Keratinocyte (primary cell): Measurements from ENCODE around the gene MZB1. TPM values are rescaled to one million over a fixed set of nuclear protein-coding genes. Genes with fewer than 3 reads are reported as not detected.

Experiments
- DNase-seq: peaks from one replicate; pipeline ENCODE4 v3.0.0-alpha.2; 2011; ENCODE audit warnings: low read depth, missing footprints, low spot score
- FAIRE-seq: peaks from 2 replicates; lab custom pipeline; 2011; peaks lifted over from hg19 to GRCh38; lab: Jason Lieb, UNC
- H2AFZ ChIP-seq: 2 replicates; pipeline ENCODE4 v1.6.0; 2012; ENCODE audit warnings: low read length, control low read depth, inconsistent platforms; ENCODE audit not compliant: control insufficient read depth
- H3K27ac ChIP-seq: 2 replicates; pipeline ENCODE4 v1.5.1; 2011; ENCODE audit warnings: low read length; ENCODE audit not compliant: control insufficient read depth, insufficient read depth
- H3K27me3 ChIP-seq: 3 replicates; pipeline ENCODE4 v1.6.0; 2011; ENCODE audit warnings: low read length; ENCODE audit not compliant: control insufficient read depth, insufficient read depth; ENCODE audit errors: extremely low read depth
- H3K36me3 ChIP-seq, 2 experiments: 2 replicates in 1 of 2; 3 replicates in 1 of 2; pipeline ENCODE4 v1.5.1; 2011; ENCODE audit warnings: low read length in 2 of 2, mild to moderate bottlenecking in 1 of 2; ENCODE audit not compliant: control insufficient read depth in 2 of 2, insufficient read depth in 2 of 2; ENCODE audit errors: extremely low read depth in 1 of 2
- H3K4me1 ChIP-seq: 3 replicates; pipeline ENCODE4 v1.5.1; 2011; ENCODE audit warnings: low read length; ENCODE audit not compliant: control insufficient read depth, insufficient read depth; ENCODE audit errors: extremely low read depth
- H3K4me2 ChIP-seq: 3 replicates; pipeline ENCODE4 v1.6.0; 2011; ENCODE audit warnings: low read depth, low read length; ENCODE audit not compliant: control insufficient read depth, insufficient read depth; ENCODE audit errors: extremely low read depth
- H3K4me3 ChIP-seq, 3 experiments: fragments of 200-600 bp in 1 of 3; sonication (generic) in 1 of 3; 2 replicates in 2 of 3; 3 replicates in 1 of 3; pipeline ENCODE4 v1.5.1; 2011 to 2016; ENCODE audit warnings: low read length in 3 of 3, mild to moderate bottlenecking in 3 of 3, control low read depth in 2 of 3, inconsistent platforms in 1 of 3, low read depth in 1 of 3, mixed read lengths in 1 of 3, mixed run types in 1 of 3, moderate library complexity in 1 of 3; ENCODE audit not compliant: control insufficient read depth in 2 of 3, insufficient read depth in 2 of 3; ENCODE audit errors: extremely low read depth in 1 of 3
- H3K79me2 ChIP-seq: 2 replicates; pipeline ENCODE4 v1.6.0; 2012; ENCODE audit warnings: low read length; ENCODE audit not compliant: control insufficient read depth, insufficient read depth
- H3K9ac ChIP-seq: 3 replicates; pipeline ENCODE4 v1.6.0; 2011; ENCODE audit warnings: low read length; ENCODE audit not compliant: control insufficient read depth, insufficient read depth; ENCODE audit errors: extremely low read depth
- H3K9me1 ChIP-seq: 3 replicates; pipeline ENCODE4 v1.6.0; 2011; ENCODE audit warnings: low read length; ENCODE audit not compliant: control insufficient read depth, insufficient read depth; ENCODE audit errors: extremely low read depth
- H3K9me3 ChIP-seq: 2 replicates; pipeline ENCODE4 v1.5.1; 2012; ENCODE audit warnings: low read depth, low read length; ENCODE audit not compliant: control insufficient read depth
- H4K20me1 ChIP-seq: 3 replicates; pipeline ENCODE4 v1.6.0; 2011; ENCODE audit warnings: low read length; ENCODE audit not compliant: control insufficient read depth, insufficient read depth; ENCODE audit errors: extremely low read depth
- CTCF ChIP-seq, 3 experiments: IDR thresholded peaks in 1 of 3; conservative IDR thresholded peaks in 1 of 3; optimal IDR thresholded peaks in 1 of 3; 2 replicates in 2 of 3; 3 replicates in 1 of 3; pipeline versions ENCODE3 to v1.5.1; 2011; ENCODE audit warnings: low read length in 3 of 3, mild to moderate bottlenecking in 3 of 3, moderate library complexity in 2 of 3, control low read depth in 1 of 3, inconsistent platforms in 1 of 3; ENCODE audit not compliant: insufficient read depth in 2 of 3; ENCODE audit errors: extremely low read depth in 1 of 3
- EZH2 ChIP-seq: IDR thresholded peaks from one replicate; pipeline ENCODE4 v1.6.1; 2012; ENCODE audit warnings: inconsistent platforms, mild to moderate bottlenecking, low read length, moderate library complexity
- dilution Hi-C: fragments of 300-500 bp; cut with MboI; formaldehyde crosslinking; loops from one replicate; pipeline ENCODE4 v1.7.0; 2020; ENCODE audit warnings: low sequenced_read_pairs; ENCODE audit not compliant: extremely low pct_ligation_motif_present
- polyA plus RNA-seq, 5 experiments: library from polyadenylated mRNA; depleted of rRNA in 3 of 5; stranded (reverse) in 3 of 5; stranded (forward) in 1 of 5; unstranded in 1 of 5; fragments of >200 nt; gene quantifications; 1 replicate in 1 of 5; 2 replicates in 3 of 5; 3 replicates in 1 of 5; pipeline versions ENCODE4 v1.2.1 to v1.2.3, GENCODE V29; 2011 to 2012; ENCODE audit warnings: missing spikeins in 2 of 5, low read depth in 1 of 5, low replicate concordance in 1 of 5

The MZB1 gene
- polyA plus RNA-seq, 1 donor (not counting 4 experiments of a cell fraction or from before 2014, with no cell fraction given): not detected

- H3K4me1 ChIP-seq: peaks cover 15% of the 10 kb centered on the region
- no peaks in the 10 kb centered on the region for H3K27me3 ChIP-seq
- H4K20me1 ChIP-seq: no peaks in the 10 kb centered on the region
- H3K4me3 ChIP-seq: no peak overlapping the region
- H3K9ac ChIP-seq: no peak overlapping the region
- no peaks in the 10 kb centered on the region for H3K79me2 ChIP-seq
- TF ChIP-seq EZH2 (no peak), CTCF (optimal IDR thresholded peaks at IDR 0.05 in 1 of 3, IDR thresholded peaks at IDR 0.05 in 1 of 3, conservative IDR thresholded peaks at IDR 0.05 in 1 of 3; ENCODE audit: extremely low read depth in 1 of 3, insufficient read depth in 2 of 3, low read length in 3 of 3) (no peak)
- H2AFZ ChIP-seq: no peak overlapping the region
- no peaks in the 10 kb centered on the region for H3K36me3 ChIP-seq
- no peak overlapping the region for H3K27ac ChIP-seq
- FAIRE-seq (no peak), DNase-seq (no peak)
- H3K9me1 ChIP-seq: no peaks in the 10 kb centered on the region
- H3K4me2 ChIP-seq: no peak overlapping the region
- dilution Hi-C loops: no loop called here
- no peaks in the 10 kb centered on the region for H3K9me3 ChIP-seq
These were observed 9.9 kb downstream of the MZB1 start for GRCh38 chr5:139379626-139380449.

- no peak for DNase-seq
These were observed 10.8 kb downstream of the MZB1 start for GRCh38 chr5:139378941-139379361.

More at GRCh38 chr5:139378941-139379361, 10.8 kb downstream of the MZB1 start:
- Histone ChIP-seq H3K9ac (no peak overlapping the region), H3K4me1 (peaks cover 10% of the 10 kb centered on the region), H3K36me3 (no peaks in the 10 kb centered on the region), H3K27ac (no peak overlapping the region), H3K79me2 (no peaks in the 10 kb centered on the region), H2AFZ (peak overlapping the region; percentile 1), H3K27me3 (no peaks in the 10 kb centered on the region), H4K20me1 (no peaks in the 10 kb centered on the region), H3K9me3 (no peaks in the 10 kb centered on the region), H3K9me1 (no peaks in the 10 kb centered on the region), H3K4me3 (no peak overlapping the region), H3K4me2 (no peak overlapping the region)
- dilution Hi-C loops: no loop called here
- TF ChIP-seq CTCF (optimal IDR thresholded peaks at IDR 0.05 in 1 of 3, IDR thresholded peaks at IDR 0.05 in 1 of 3, conservative IDR thresholded peaks at IDR 0.05 in 1 of 3; ENCODE audit: extremely low read depth in 1 of 3, insufficient read depth in 2 of 3, low read length in 3 of 3) (no peak), EZH2 (no peak)
- peak; percentile 36 for FAIRE-seq
